ENCODE measurements around the gene FBXL7. TPM values are rescaled to one million over a fixed set of nuclear protein-coding genes. Genes with fewer than 3 reads are reported as not detected.

FBXL7 gene
- total and polyA plus RNA-seq, 2 donors (not counting 3 experiments of a cell fraction or from before 2014, with no cell fraction given), result 23.5 to 32.2 TPM

GRCh38 chr5:15618938-15619337 lies 119.0 kb downstream of the FBXL7 start:
- ChIA-PET CTCF (interaction anchor here (0.5 to 1.0 kb wide), 2 partner anchors 9 to 320 kb away, joined by 3 to 4 read pairs; no protein-coding TSS in a partner anchor), POLR2A (no interaction called here)
- no peaks in the 10 kb centered on the region for H3K9me1 ChIP-seq (replicated peaks; ENCODE audit: control insufficient read depth, extremely low read depth, insufficient read depth, low read length)
- no peak overlapping the region for H3K9ac ChIP-seq (replicated peaks; ENCODE audit: extremely low read depth, insufficient read depth, low read length)
- H3K79me2 ChIP-seq (ENCODE audit: control insufficient read depth, insufficient read depth, low read length), result peaks cover 5% of the 10 kb centered on the region
- dilution Hi-C loops (cut with MboI; ENCODE audit: extremely low pct_ligation_motif_present, low sequenced_read_pairs), result no loop called here
- H3K4me2 ChIP-seq (ENCODE audit: insufficient read depth, low read length), result no peak overlapping the region
- H3K4me1 ChIP-seq (ENCODE audit: control insufficient read depth, extremely low read depth, insufficient read depth, low read length), result peaks cover 21% of the 10 kb centered on the region
- H2AFZ ChIP-seq (ENCODE audit: low read depth, low read length), result no peak overlapping the region
- H3K27ac ChIP-seq (ENCODE audit: insufficient read depth, low read depth, low read length), result no peak overlapping the region
- no peak for DNase-seq (ENCODE audit: low read depth, low spot score)
- no peak overlapping the region for H3K4me3 ChIP-seq (replicated peaks in 1 of 3; ENCODE audit: insufficient read depth in 1 of 3, low read depth in 1 of 3, low read length in 3 of 3)
- no peaks in the 10 kb centered on the region for H3K27me3 ChIP-seq (ENCODE audit: control insufficient read depth in 2 of 2, insufficient read depth in 2 of 2, low read length in 2 of 2)
- no peaks in the 10 kb centered on the region for H3K9me3 ChIP-seq (replicated peaks; ENCODE audit: control insufficient read depth, insufficient read depth, low read length)
- no TSS peak for BruUV-seq (replicated peaks)
- no peaks in the 10 kb centered on the region for H4K20me1 ChIP-seq (replicated peaks; ENCODE audit: control insufficient read depth, extremely low read depth, insufficient read depth, low read length)
- peaks cover 0 to 2% of the 10 kb centered on the region in 2 experiments for H3K36me3 ChIP-seq (ENCODE audit: control insufficient read depth in 2 of 2, extremely low read depth in 1 of 2, insufficient read depth in 2 of 2, low read length in 2 of 2)
- intact Hi-C loops (cut with micrococcal nuclease), result no loop called here
- no peak for TF ChIP-seq POLR2AphosphoS5 (IDR thresholded peaks at IDR 0.05; ENCODE audit: insufficient read depth, low read depth, low read length)
- TF ChIP-seq EZH2 (IDR thresholded peaks at IDR 0.05; ENCODE audit: borderline replicate concordance, low read depth, low read length, severe bottlenecking), result no peak
- no peak for TF ChIP-seq CTCF (IDR thresholded peaks at IDR 0.05; ENCODE audit: extremely low read depth in 1 of 2, insufficient read depth in 1 of 2, low read depth in 1 of 2, low read length in 2 of 2)
- TF ChIP-seq MYC (IDR thresholded peaks at IDR 0.05; ENCODE audit: low read depth, low read length), result no peak
- TF ChIP-seq JUN (IDR thresholded peaks at IDR 0.05; ENCODE audit: borderline replicate concordance, insufficient read depth, insufficient read length, low read depth), result no peak
- no peak for TF ChIP-seq GATA2 (IDR thresholded peaks at IDR 0.05; ENCODE audit: insufficient read depth, insufficient read length, low read depth, low read length)
- no peak for TF ChIP-seq POLR2A (IDR thresholded peaks at IDR 0.05; ENCODE audit: low read depth, low read length)
- TF ChIP-seq FOS (IDR thresholded peaks at IDR 0.05; ENCODE audit: borderline replicate concordance, insufficient read depth, low read length), result no peak
- no peak for FAIRE-seq

Data from endothelial cell of umbilical vein (primary cell).